Neural crest cell (in vitro differentiated cells): ENCODE data around the gene PAQR7. TPM values are rescaled to one million over a fixed set of nuclear protein-coding genes. Genes with fewer than 3 reads are reported as not detected.

Experiments
- DNase-seq: peaks from one replicate; pipeline ENCODE4 v3.0.0; 2021; ENCODE audit warnings: low read depth, mixed read lengths, low spot score
- H3K27ac Mint-ChIP-seq: one replicate; pipeline ENCODE4 v1.8.0; 2021; ENCODE audit warnings: mild to moderate bottlenecking, mixed read lengths; ENCODE audit not compliant: unreplicated experiment
- H3K27me3 Mint-ChIP-seq: 2 replicates; pipeline ENCODE4 v1.8.0; 2021; ENCODE audit warnings: low read depth, mild to moderate bottlenecking, mixed read lengths
- H3K36me3 Mint-ChIP-seq: 2 replicates; pipeline ENCODE4 v1.8.0; 2021; ENCODE audit warnings: low read depth, mild to moderate bottlenecking, mixed read lengths
- H3K4me1 Mint-ChIP-seq: 2 replicates; pipeline ENCODE4 v1.8.0; 2021; ENCODE audit warnings: mixed read lengths
- H3K4me3 Mint-ChIP-seq: one replicate; pipeline ENCODE4 v1.8.0; 2021; ENCODE audit warnings: mild to moderate bottlenecking, mixed read lengths
- H3K9me3 Mint-ChIP-seq: 2 replicates; pipeline ENCODE4 v1.8.0; 2021; ENCODE audit warnings: mixed read lengths
- CTCF ChIP-seq: fragments of 200-600 bp; sonication (generic); conservative IDR thresholded peaks from 2 replicates; pipeline ENCODE4 v1.5.0; 2021; ENCODE audit warnings: antibody characterized with exemption, mild to moderate bottlenecking
- total RNA-seq: library from RNA; stranded (reverse); gene quantifications from 2 replicates; pipeline ENCODE4 v1.2.1, GENCODE V29; 2021

PAQR7 gene
- total RNA-seq, 1 donor from 2014 or later, result 12.7 TPM

GRCh38 chr1:25821630-25822091 is 53.8 kb downstream of the PAQR7 start:
- Mint-ChIP-seq H3K4me3 (peak overlapping the region; percentile 94), H3K27ac (peak overlapping the region; percentile 21), H3K36me3 (no peaks in the 10 kb centered on the region), H3K4me1 (peaks cover 38% of the 10 kb centered on the region), H3K27me3 (peaks cover 11% of the 10 kb centered on the region), H3K9me3 (no peaks in the 10 kb centered on the region)
- no peak for TF ChIP-seq CTCF
- DNase-seq, result no peak

- Mint-ChIP-seq H3K4me3 (peak overlapping the region; percentile 94), H3K4me1 (peaks cover 38% of the 10 kb centered on the region), H3K36me3 (no peaks in the 10 kb centered on the region), H3K27me3 (peaks cover 11% of the 10 kb centered on the region), H3K27ac (no peak overlapping the region), H3K9me3 (no peaks in the 10 kb centered on the region)
- no peak for TF ChIP-seq CTCF
- DNase-seq, result no peak
Observed at GRCh38 chr1:25821112-25821476, 54.4 kb downstream of the PAQR7 start.

- no peak for TF ChIP-seq CTCF
- no peak for DNase-seq
- no peaks in the 10 kb centered on the region for H3K36me3 Mint-ChIP-seq
- H3K4me1 Mint-ChIP-seq, result peaks cover 38% of the 10 kb centered on the region
- no peaks in the 10 kb centered on the region for H3K9me3 Mint-ChIP-seq
- H3K27me3 Mint-ChIP-seq, result peaks cover 11% of the 10 kb centered on the region
- H3K4me3 Mint-ChIP-seq, result peak overlapping the region; percentile 98
- H3K27ac Mint-ChIP-seq, result peak overlapping the region; percentile 95
Observed at GRCh38 chr1:25820247-25821111, 55.0 kb downstream of the PAQR7 start.

GRCh38 chr1:25819491-25820246 is 55.8 kb downstream of the PAQR7 start, which contains the start of gene MTFR1L:
Gene MTFR1L, plus strand, starts transcription at chr1:25819954. Its CDS starts 3,151 bp downstream, at chr1:25823105.
- Mint-ChIP-seq H3K4me3 (peak within 1 kb of the TSS; percentile 98), H3K27ac (peak within 1 kb of the TSS; percentile 97), H3K36me3 (no peaks in the 10 kb centered on the region), H3K4me1 (peaks cover 38% of the 10 kb centered on the region), H3K27me3 (peaks cover 11% of the 10 kb centered on the region), H3K9me3 (no peaks in the 10 kb centered on the region)
- TF ChIP-seq CTCF, result no peak
- DNase-seq, result peak; percentile 67

- Mint-ChIP-seq H3K27me3 (peaks cover 11% of the 10 kb centered on the region), H3K4me1 (peaks cover 38% of the 10 kb centered on the region), H3K27ac (peak overlapping the region; percentile 97), H3K36me3 (no peaks in the 10 kb centered on the region), H3K4me3 (peak overlapping the region; percentile 98), H3K9me3 (no peaks in the 10 kb centered on the region)
- no peak for TF ChIP-seq CTCF
- DNase-seq, result no peak
Observed at GRCh38 chr1:25818569-25818968, 56.9 kb downstream of the PAQR7 start.
